Measurements from ENCODE around the gene NAT9. TPM values are rescaled to one million over a fixed set of nuclear protein-coding genes. Genes with fewer than 3 reads are reported as not detected.

The NAT9 gene
- total and polyA plus RNA-seq, 11 donors, result 7.9 to 36.6 (median 18.2) TPM

DNA sequence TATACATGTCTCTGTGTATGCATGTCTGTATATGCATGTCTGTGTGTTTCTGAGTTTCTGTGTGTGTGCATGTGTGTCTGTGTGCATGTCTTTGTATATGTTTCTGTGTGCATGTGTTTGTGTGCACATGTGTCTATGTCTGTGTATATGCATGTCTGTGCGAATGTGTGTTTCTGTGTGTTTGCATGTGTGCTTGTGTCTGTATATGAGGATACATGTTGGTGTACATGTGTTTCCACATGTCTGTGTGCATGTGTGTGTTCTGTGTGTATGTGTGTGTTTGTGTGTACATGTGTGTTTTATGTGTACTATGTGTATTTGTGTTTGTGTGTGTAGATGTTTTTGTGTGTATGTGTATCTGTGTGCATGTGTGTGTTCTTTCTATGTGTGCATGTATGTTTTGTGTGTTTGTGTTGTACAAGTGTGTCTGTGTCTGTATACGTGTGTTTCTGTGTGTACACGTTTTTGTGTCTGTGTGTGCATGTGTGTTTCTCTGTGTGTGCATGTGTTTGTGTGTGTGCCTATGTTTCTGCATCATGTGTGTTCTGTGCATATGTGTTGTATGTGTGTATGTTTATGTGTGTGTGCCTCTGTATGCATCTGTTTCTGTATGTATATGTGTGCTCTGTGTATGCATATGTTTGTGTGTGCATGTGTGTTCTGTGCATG, 48.0 kb downstream of the NAT9 start:
- WGBS, 4 donors, result 91 to 95% (median 92%) methylated on average over 3 of the region's 3 CpGs
- intact Hi-C loops (cut with DNase I), result loop anchor here in 1 of 10 donors (10.0 kb wide), 1 partner anchor 57 kb away; no protein-coding TSS in a partner anchor
- H3K36me3 ChIP-seq, result no peaks in the 10 kb centered on the region

DNA sequence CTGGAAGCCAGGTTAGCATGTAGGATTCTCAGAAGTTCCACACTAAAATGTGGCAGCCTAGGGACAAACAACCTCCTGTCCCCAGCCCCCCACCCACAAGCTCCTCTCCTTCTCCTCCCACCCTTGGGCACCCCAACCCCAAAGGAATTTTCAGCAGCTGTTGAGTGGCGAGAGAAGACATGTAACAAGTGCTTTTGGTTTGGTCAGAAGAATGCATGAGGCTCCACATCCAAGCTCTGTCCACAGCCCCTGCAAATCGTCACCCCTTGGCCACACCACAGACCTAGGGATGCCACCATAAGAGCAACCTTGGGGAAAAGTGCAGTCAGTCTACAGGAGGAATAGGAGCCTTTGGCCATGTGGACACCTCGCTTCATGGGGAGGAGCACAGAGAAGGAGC, 51.0 kb downstream of the NAT9 start:
- H3K4me3 ChIP-seq, result no peak overlapping the region
- ATAC-seq, result no peak
- WGBS, 4 donors, result 78 to 90% (median 80%) methylated on average over 3 of the region's 3 CpGs
- no peak for TF ChIP-seq POLR2A (IDR thresholded peaks at IDR 0.05)
- TF ChIP-seq, protein P1, sequence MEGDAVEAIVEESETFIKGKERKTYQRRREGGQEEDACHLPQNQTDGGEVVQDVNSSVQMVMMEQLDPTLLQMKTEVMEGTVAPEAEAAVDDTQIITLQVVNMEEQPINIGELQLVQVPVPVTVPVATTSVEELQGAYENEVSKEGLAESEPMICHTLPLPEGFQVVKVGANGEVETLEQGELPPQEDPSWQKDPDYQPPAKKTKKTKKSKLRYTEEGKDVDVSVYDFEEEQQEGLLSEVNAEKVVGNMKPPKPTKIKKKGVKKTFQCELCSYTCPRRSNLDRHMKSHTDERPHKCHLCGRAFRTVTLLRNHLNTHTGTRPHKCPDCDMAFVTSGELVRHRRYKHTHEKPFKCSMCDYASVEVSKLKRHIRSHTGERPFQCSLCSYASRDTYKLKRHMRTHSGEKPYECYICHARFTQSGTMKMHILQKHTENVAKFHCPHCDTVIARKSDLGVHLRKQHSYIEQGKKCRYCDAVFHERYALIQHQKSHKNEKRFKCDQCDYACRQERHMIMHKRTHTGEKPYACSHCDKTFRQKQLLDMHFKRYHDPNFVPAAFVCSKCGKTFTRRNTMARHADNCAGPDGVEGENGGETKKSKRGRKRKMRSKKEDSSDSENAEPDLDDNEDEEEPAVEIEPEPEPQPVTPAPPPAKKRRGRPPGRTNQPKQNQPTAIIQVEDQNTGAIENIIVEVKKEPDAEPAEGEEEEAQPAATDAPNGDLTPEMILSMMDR (IDR thresholded peaks at IDR 0.05), result no peak
- intact Hi-C loops (cut with DNase I), result loop anchor here in 1 of 10 donors (10.0 kb wide), 1 partner anchor 60 kb away; no protein-coding TSS in a partner anchor
- peaks cover 0 to 4% (median 0%) of the 10 kb centered on the region in 12 donors for H3K4me1 ChIP-seq
- H3K36me3 ChIP-seq, result no peaks in the 10 kb centered on the region
- peaks cover 0 to 4% (median 0%) of the 10 kb centered on the region in 9 donors for H3K27me3 ChIP-seq
- no peaks in the 10 kb centered on the region for H3K9me3 ChIP-seq
- H3K27ac ChIP-seq, result no peak overlapping the region
- DNase-seq, result no peak

More for the DNA sequence above, 48.0 kb downstream of the NAT9 start:
- TF ChIP-seq, protein P1 (IDR thresholded peaks at IDR 0.05), result no peak
- TF ChIP-seq POLR2A (IDR thresholded peaks at IDR 0.05), result no peak
- DNase-seq, result no peak
- no peak for ATAC-seq
- Histone ChIP-seq H3K27ac (no peak overlapping the region), H3K27me3 (peaks cover 0 to 15% (median 4%) of the 10 kb centered on the region in 9 donors), H3K4me3 (no peak overlapping the region), H3K9me3 (no peaks in the 10 kb centered on the region), H3K4me1 (peaks cover 0 to 17% (median 0%) of the 10 kb centered on the region in 12 donors)

DNA sequence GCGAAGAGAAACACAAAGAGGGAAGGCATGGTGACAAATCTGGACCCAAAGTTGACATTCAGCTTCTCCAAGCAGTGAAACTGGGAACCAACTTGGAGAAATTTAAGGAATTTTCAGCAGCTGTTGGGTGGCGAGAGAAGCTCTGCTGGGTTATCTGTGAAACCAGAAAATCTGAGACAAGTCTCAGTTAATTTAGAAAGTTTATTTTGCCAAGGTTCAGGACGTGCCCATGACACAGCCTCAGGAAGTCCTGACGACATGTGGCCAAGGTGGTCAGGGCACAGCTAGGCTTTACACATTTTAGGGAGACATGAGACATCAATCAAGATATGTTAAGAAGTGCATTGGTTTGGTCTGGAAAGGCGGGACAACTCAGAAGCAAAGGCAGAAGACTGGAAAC, 52.3 kb downstream of the NAT9 start:
- no peak overlapping the region for H3K4me3 ChIP-seq
- no peak overlapping the region for H3K27ac ChIP-seq
- no peaks in the 10 kb centered on the region for H3K4me1 ChIP-seq
- H3K27me3 ChIP-seq, result peaks cover 0 to 6% (median 0%) of the 10 kb centered on the region in 9 donors
- no peaks in the 10 kb centered on the region for H3K9me3 ChIP-seq
- H3K36me3 ChIP-seq, result no peaks in the 10 kb centered on the region
- WGBS, 4 donors, result 59 to 67% (median 61%) methylated on average over 5 of the region's 5 CpGs
- ATAC-seq (no peak), DNase-seq (no peak)
- TF ChIP-seq, protein P1 (IDR thresholded peaks at IDR 0.05), result no peak
- intact Hi-C loops (cut with DNase I), result loop anchor here in 1 of 10 donors (10.0 kb wide), 1 partner anchor 61 kb away; no protein-coding TSS in a partner anchor

DNA sequence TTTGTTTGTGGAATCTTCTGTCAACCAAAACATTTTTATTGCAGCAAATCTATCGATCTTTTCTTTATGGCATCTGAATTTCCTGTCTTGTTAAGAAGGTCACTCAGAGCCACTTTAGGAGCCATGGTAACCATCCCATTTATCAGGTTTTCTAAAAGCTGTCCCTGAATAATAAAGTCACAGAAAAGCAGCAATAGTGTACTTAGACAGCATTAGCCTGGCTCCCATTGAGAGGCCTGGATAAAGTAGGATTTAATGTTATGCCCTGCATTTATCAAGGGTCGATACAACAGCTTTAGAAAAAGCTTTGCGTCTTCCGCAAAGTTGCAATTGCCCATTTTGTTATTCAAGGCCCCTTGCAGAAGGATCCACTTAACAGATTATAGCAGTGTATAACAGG, 53.4 kb downstream of the NAT9 start:
- Histone ChIP-seq H3K9me3 (no peaks in the 10 kb centered on the region), H3K27me3 (peaks cover 0 to 6% (median 0%) of the 10 kb centered on the region in 9 donors)
- intact Hi-C loops (cut with DNase I), result loop anchor here in 1 of 10 donors (10.0 kb wide), 1 partner anchor 62 kb away; no protein-coding TSS in a partner anchor

More for the DNA sequence above, 53.4 kb downstream of the NAT9 start:
- whole genome bisulfite sequencing, 4 donors, result 90 to 92% (median 91%) methylated on average over 4 of the region's 4 CpGs
- no peak for DNase-seq
- Histone ChIP-seq H3K27ac (no peak overlapping the region), H3K36me3 (no peaks in the 10 kb centered on the region), H3K4me3 (no peak overlapping the region), H3K4me1 (no peaks in the 10 kb centered on the region)
- TF ChIP-seq, protein P1 (IDR thresholded peaks at IDR 0.05), result no peak
- TF ChIP-seq POLR2A (IDR thresholded peaks at IDR 0.05), result no peak
- no peak for ATAC-seq

Small RNA genes within 50 kb of the gene (microRNA-seq; reads per million reads assigned to microRNA genes)
- gene MIR3615, result 13.9 to 28.7 (median 17.3) reads per million in 4 donors

Other genes with a start within 250 kb of the NAT9 start
- gene CD300LB, start 244.9 kb downstream of the NAT9 start, total RNA-seq, result 1 to 10 TPM in 1 of 9 donors, under 1 TPM in 5, not detected in 3; 0.14 to 2.3 (median 0.21) TPM
- gene CD300LB, start 244.9 kb downstream of the NAT9 start, polyA plus RNA-seq, result under 1 TPM in 1 of 2 donors, not detected in 1; 0.40 TPM
- 1 to 10 TPM in 2 of 9 donors, under 1 TPM in 4, not detected in 3; 0.31 to 5.0 (median 0.61) TPM for gene CD300C, start 230.2 kb downstream of the NAT9 start, total RNA-seq
- gene CD300C, start 230.2 kb downstream of the NAT9 start, polyA plus RNA-seq, result under 1 TPM; 0.11 to 0.94 TPM
- 1 to 10 TPM in 1 of 9 donors, under 1 TPM in 2, not detected in 6; 0.60 to 1.5 (median 0.77) TPM for gene CD300H, start 208.8 kb downstream of the NAT9 start, total RNA-seq
- gene CD300H, start 208.8 kb downstream of the NAT9 start, polyA plus RNA-seq, result under 1 TPM in 1 of 2 donors, not detected in 1; 0.30 TPM
- gene CD300LD, start 184.1 kb downstream of the NAT9 start, total RNA-seq, result not detected
- not detected for gene CD300LD, start 184.1 kb downstream of the NAT9 start, polyA plus RNA-seq
- 1 to 10 TPM in 3 of 9 donors, under 1 TPM in 5, not detected in 1; 0.19 to 8.6 (median 0.46) TPM for gene CD300E, start 152.6 kb downstream of the NAT9 start, total RNA-seq
- gene CD300E, start 152.6 kb downstream of the NAT9 start, polyA plus RNA-seq, result 1 to 10 TPM in 1 of 2 donors, under 1 TPM in 1; 0.30 to 1.1 TPM
- 1 to 10 TPM in 2 of 9 donors, under 1 TPM in 5, not detected in 2; 0.20 to 7.0 (median 0.42) TPM for gene CD300LF, start 63.4 kb downstream of the NAT9 start, total RNA-seq
- under 1 TPM; 0.15 to 0.61 TPM for gene CD300LF, start 63.4 kb downstream of the NAT9 start, polyA plus RNA-seq
- gene RAB37, start 39.1 kb downstream of the NAT9 start, total RNA-seq, result 1 to 10 TPM in 8 of 9 donors, under 1 TPM in 1; 0.76 to 3.6 (median 1.7) TPM
- 1 to 10 TPM in 1 of 2 donors, under 1 TPM in 1; 0.83 to 2.0 TPM for gene RAB37, start 39.1 kb downstream of the NAT9 start, polyA plus RNA-seq
- 10 to 100 TPM; 11.6 to 42.2 (median 19.2) TPM for gene NHERF1, start 27.7 kb downstream of the NAT9 start, total RNA-seq
- gene NHERF1, start 27.7 kb downstream of the NAT9 start, polyA plus RNA-seq, result 10 to 100 TPM in 1 of 2 donors, 1 to 10 TPM in 1; 7.5 to 37.7 TPM
- gene GRIN2C, start 83.5 kb upstream of the NAT9 start, total RNA-seq, result 1 to 10 TPM in 2 of 9 donors, under 1 TPM in 7; 0.09 to 3.1 (median 0.45) TPM
- gene GRIN2C, start 83.5 kb upstream of the NAT9 start, polyA plus RNA-seq, result under 1 TPM; 0.23 to 0.25 TPM
- 1 to 10 TPM; 2.5 to 8.7 (median 4.7) TPM for gene FDXR, start 96.6 kb upstream of the NAT9 start, total RNA-seq
- 1 to 10 TPM; 3.7 to 5.5 TPM for gene FDXR, start 96.6 kb upstream of the NAT9 start, polyA plus RNA-seq
- not detected for gene FADS6, start 117.3 kb upstream of the NAT9 start, total RNA-seq
- not detected for gene FADS6, start 117.3 kb upstream of the NAT9 start, polyA plus RNA-seq
- not detected for gene USH1G, start 146.9 kb upstream of the NAT9 start, total RNA-seq
- not detected for gene USH1G, start 146.9 kb upstream of the NAT9 start, polyA plus RNA-seq
- not detected for gene OTOP2, start 147.9 kb upstream of the NAT9 start, total RNA-seq
- gene OTOP2, start 147.9 kb upstream of the NAT9 start, polyA plus RNA-seq, result not detected
- not detected for gene OTOP3, start 159.6 kb upstream of the NAT9 start, total RNA-seq
- gene OTOP3, start 159.6 kb upstream of the NAT9 start, polyA plus RNA-seq, result not detected
- gene HID1, start 196.4 kb upstream of the NAT9 start, total RNA-seq, result 10 to 100 TPM in 4 of 9 donors, 1 to 10 TPM in 5; 5.7 to 15.7 (median 9.8) TPM
- 10 to 100 TPM in 1 of 2 donors, 1 to 10 TPM in 1; 6.7 to 10.7 TPM for gene HID1, start 196.4 kb upstream of the NAT9 start, polyA plus RNA-seq
- gene CDR2L, start 211.3 kb upstream of the NAT9 start, total RNA-seq, result 10 to 100 TPM; 13.0 to 56.4 (median 18.1) TPM
- gene CDR2L, start 211.3 kb upstream of the NAT9 start, polyA plus RNA-seq, result 10 to 100 TPM; 13.6 to 19.1 TPM
- gene MRPL58, start 236.3 kb upstream of the NAT9 start, total RNA-seq, result 10 to 100 TPM; 41.0 to 89.4 (median 55.8) TPM
- 10 to 100 TPM; 82.0 to 93.8 TPM for gene MRPL58, start 236.3 kb upstream of the NAT9 start, polyA plus RNA-seq